ENCODE measurements around the gene ATXN1.
A peak's percentile ranks its signal among the peaks of the same experiment; 100 is the strongest.

GRCh38 chr6:16337295-16337975, 423.8 kb downstream of the ATXN1 start:
- TF ChIP-seq TAF1 (IDR thresholded peaks at IDR 0.05; ENCODE audit: borderline replicate concordance, low read depth, low read length) (no peak), CTCF (IDR thresholded peaks at IDR 0.05) (no peak), MEF2A (IDR thresholded peaks at IDR 0.05; ENCODE audit: borderline replicate concordance, low read depth) (no peak), RCOR1 (IDR thresholded peaks at IDR 0.05; ENCODE audit: low read length) (peak; percentile 87), MXI1 (IDR thresholded peaks at IDR 0.05; ENCODE audit: low read depth, low read length) (peak; percentile 90), NRF1 (IDR thresholded peaks at IDR 0.05; ENCODE audit: low read depth, low read length) (no peak), PBX3 (IDR thresholded peaks at IDR 0.05) (peak; percentile 84), POLR2AphosphoS5 (IDR thresholded peaks at IDR 0.05; ENCODE audit: low read depth, low read length) (peak; percentile 96)

Measured in SK-N-SH (cell line).